Measurements from ENCODE around the gene NCK1.
A peak's percentile ranks its signal among the peaks of the same experiment; 100 is the strongest.

Gene NCK1

GRCh38 chr3:136861890-136862616 lies at the start of gene NCK1:
Gene NCK1, plus strand, starts transcription at chr3:136862208. Its CDS starts 65,794 bp downstream, at chr3:136928002.
- DNase-seq (ENCODE audit: low spot score): peak; percentile 96

GRCh38 chr3:136817448-136817847 lies 44.6 kb upstream of the NCK1 start:
- no peak for DNase-seq (ENCODE audit: low spot score)

GRCh38 chr3:136818191-136818768 lies 43.7 kb upstream of the NCK1 start:
- DNase-seq (ENCODE audit: low spot score): no peak

GRCh38 chr3:136818769-136819391 lies 43.1 kb upstream of the NCK1 start, which contains the start of gene SLC35G2:
Gene SLC35G2, plus strand, starts transcription at chr3:136819126. Its CDS starts 35,335 bp downstream, at chr3:136854461.
- peak; percentile 39 for DNase-seq (ENCODE audit: low spot score)

GRCh38 chr3:136819392-136819730 lies 42.6 kb upstream of the NCK1 start:
- peak; percentile 32 for DNase-seq (ENCODE audit: low spot score)

GRCh38 chr3:136819731-136820679 lies 42.0 kb upstream of the NCK1 start:
- DNase-seq (ENCODE audit: low spot score): no peak

- no peak for DNase-seq (ENCODE audit: low spot score)
These were observed 30.5 kb upstream of the NCK1 start for GRCh38 chr3:136831461-136831860.

GRCh38 chr3:136835089-136835812 lies 26.8 kb upstream of the NCK1 start:
- no peak for DNase-seq (ENCODE audit: low spot score)

- DNase-seq (ENCODE audit: low spot score): no peak
These were observed 26.0 kb upstream of the NCK1 start for GRCh38 chr3:136835813-136836510.

- DNase-seq (ENCODE audit: low spot score): no peak
These were observed 25.4 kb upstream of the NCK1 start for GRCh38 chr3:136836511-136837156.

GRCh38 chr3:136838641-136839555 lies 23.1 kb upstream of the NCK1 start:
- DNase-seq (ENCODE audit: low spot score): no peak

- no peak for DNase-seq (ENCODE audit: low spot score)
These were observed 22.5 kb upstream of the NCK1 start for GRCh38 chr3:136839556-136839931.

GRCh38 chr3:136840252-136840651 lies 21.8 kb upstream of the NCK1 start:
- DNase-seq (ENCODE audit: low spot score): no peak

GRCh38 chr3:136842294-136842693 lies 19.7 kb upstream of the NCK1 start:
- DNase-seq (ENCODE audit: low spot score): no peak

- DNase-seq (ENCODE audit: low spot score): no peak
These were observed 17.3 kb upstream of the NCK1 start for GRCh38 chr3:136844724-136845123.

- DNase-seq (ENCODE audit: low spot score): no peak
These were observed 9.8 kb upstream of the NCK1 start for GRCh38 chr3:136852180-136852579.

GRCh38 chr3:136856665-136857064 lies 5.3 kb upstream of the NCK1 start:
- no peak for DNase-seq (ENCODE audit: low spot score)

- no peak for DNase-seq (ENCODE audit: low spot score)
These were observed 3.6 kb upstream of the NCK1 start for GRCh38 chr3:136858381-136858780.

- no peak for DNase-seq (ENCODE audit: low spot score)
These were observed 1.5 kb upstream of the NCK1 start for GRCh38 chr3:136860541-136860940.

All from LoVo (cell line).